Measurements from ENCODE around the gene USP25.

Gene USP25

GRCh38 chr21:15826908-15827601 lies 97.3 kb downstream of the USP25 start:
- DNase-seq (ENCODE audit: low read depth), result no peak
- no peak for TF ChIP-seq CTCF (IDR thresholded peaks at IDR 0.05; ENCODE audit: low read depth, low read length, missing control alignments)
- H3K4me3 ChIP-seq (ENCODE audit: low read depth, low read length), result no peak overlapping the region

GRCh38 chr21:15831497-15831896 lies 101.7 kb downstream of the USP25 start:
- H3K4me3 ChIP-seq (ENCODE audit: low read depth, low read length), result no peak overlapping the region
- no peak for DNase-seq (ENCODE audit: low read depth)
- no peak for TF ChIP-seq CTCF (IDR thresholded peaks at IDR 0.05; ENCODE audit: low read depth, low read length, missing control alignments)

- DNase-seq (ENCODE audit: low read depth), result no peak
- TF ChIP-seq CTCF (IDR thresholded peaks at IDR 0.05; ENCODE audit: low read depth, low read length, missing control alignments), result no peak
- H3K4me3 ChIP-seq (ENCODE audit: low read depth, low read length), result no peak overlapping the region
Measured at GRCh38 chr21:15837645-15838044, 107.9 kb downstream of the USP25 start.

- no peak for TF ChIP-seq CTCF (IDR thresholded peaks at IDR 0.05; ENCODE audit: low read depth, low read length, missing control alignments)
- no peak overlapping the region for H3K4me3 ChIP-seq (ENCODE audit: low read depth, low read length)
- DNase-seq (ENCODE audit: low read depth), result no peak
Measured at GRCh38 chr21:15839026-15839425, 109.2 kb downstream of the USP25 start.

- no peak overlapping the region for H3K4me3 ChIP-seq (ENCODE audit: low read depth, low read length)
- no peak for DNase-seq (ENCODE audit: low read depth)
- TF ChIP-seq CTCF (IDR thresholded peaks at IDR 0.05; ENCODE audit: low read depth, low read length, missing control alignments), result no peak
Measured at GRCh38 chr21:15839601-15840000, 109.8 kb downstream of the USP25 start.

GRCh38 chr21:15840406-15840805 lies 110.6 kb downstream of the USP25 start:
- TF ChIP-seq CTCF (IDR thresholded peaks at IDR 0.05; ENCODE audit: low read depth, low read length, missing control alignments), result no peak
- H3K4me3 ChIP-seq (ENCODE audit: low read depth, low read length), result no peak overlapping the region
- DNase-seq (ENCODE audit: low read depth), result no peak
